Activated CD4-positive, alpha-beta T cell treated with anti-CD3 and anti-CD28 coated beads, Interleukin-2, amount 10 ng/mL, durations not matched to agents 7 days and 5 days (primary cell): ENCODE data around the gene TM9SF3. TPM values are rescaled to one million over a fixed set of nuclear protein-coding genes. Genes with fewer than 3 reads are reported as not detected.

Source experiments
- CTCF ChIA-PET: fragments of 350-600 bp; sonication (Branson Sonifier 250); formaldehyde crosslinking; loops from one replicate; lab custom pipeline; 2021; ENCODE audit warnings: antibody characterized with exemption; lab: Charles Lee
- POLR2A ChIA-PET: fragments of 350-600 bp; sonication (Branson Sonifier 250); formaldehyde crosslinking; loops from one replicate; lab custom pipeline; 2021; ENCODE audit warnings: antibody characterized with exemption; lab: Charles Lee
- DNase-seq: peaks from one replicate; pipeline ENCODE4 v3.0.0-alpha.2; 2020
- H3K27ac Mint-ChIP-seq: one replicate; pipeline ENCODE4 v1.8.0; 2021; ENCODE audit warnings: mild to moderate bottlenecking, moderate library complexity, mixed read lengths
- H3K27me3 Mint-ChIP-seq: one replicate; pipeline ENCODE4 v1.8.0; 2021; ENCODE audit warnings: mixed read lengths
- H3K36me3 Mint-ChIP-seq: one replicate; pipeline ENCODE4 v1.8.0; 2021; ENCODE audit warnings: low read depth, mixed read lengths
- H3K4me1 Mint-ChIP-seq: one replicate; pipeline ENCODE4 v1.8.0; 2021; ENCODE audit warnings: mixed read lengths
- H3K4me3 Mint-ChIP-seq: one replicate; pipeline ENCODE4 v1.8.0; 2021; ENCODE audit warnings: mild to moderate bottlenecking, moderate library complexity, mixed read lengths
- H3K9me3 Mint-ChIP-seq: one replicate; pipeline ENCODE4 v1.8.0; 2021; ENCODE audit warnings: mixed read lengths
- total RNA-seq, 2 experiments: library from RNA; stranded (reverse); gene quantifications; one replicate each; pipeline ENCODE4 v1.2.3, GENCODE V29; 2021

The TM9SF3 gene
- 10 to 100 TPM; 73.5 to 76.1 TPM for total RNA-seq

- H3K4me3 Mint-ChIP-seq: peak within 1 kb of the TSS; percentile 93
- peak within 1 kb of the TSS; percentile 96 for H3K27ac Mint-ChIP-seq
- POLR2A ChIA-PET: no interaction called here
- peaks cover 4% of the 10 kb centered on the region for H3K27me3 Mint-ChIP-seq
- CTCF ChIA-PET: interaction anchor here (1.0 kb wide), 1 partner anchor 12 kb away, joined by 3 read pairs; no protein-coding TSS in a partner anchor
- no peaks in the 10 kb centered on the region for H3K9me3 Mint-ChIP-seq
- H3K4me1 Mint-ChIP-seq: peaks cover 30% of the 10 kb centered on the region
- peak; percentile 92 for DNase-seq
- peaks cover 10% of the 10 kb centered on the region for H3K36me3 Mint-ChIP-seq
These were observed at the start of gene TM9SF3 for GRCh38 chr10:96586419-96587263. TSS of gene TM9SF3 (minus strand) at chr10:96587012. CDS start at chr10:96586835, 177 bp downstream.

- Mint-ChIP-seq H3K36me3 (no peaks in the 10 kb centered on the region), H3K4me1 (peaks cover 4% of the 10 kb centered on the region), H3K27me3 (peaks cover 3% of the 10 kb centered on the region), H3K9me3 (no peaks in the 10 kb centered on the region), H3K4me3 (no peak overlapping the region), H3K27ac (no peak overlapping the region)
- ChIA-PET POLR2A (no interaction called here), CTCF (interaction anchor here (0.6 to 0.8 kb wide), 2 partner anchors 66 to 77 kb away, joined by 3 read pairs; no protein-coding TSS in a partner anchor)
- no peak for DNase-seq
These were observed 49.7 kb upstream of the TM9SF3 start for GRCh38 chr10:96636551-96636950.

- ChIA-PET CTCF (interaction anchor here (0.6 to 1.5 kb wide), 2 partner anchors 13 to 35 kb away, joined by 3 to 5 read pairs; no protein-coding TSS in a partner anchor), POLR2A (no interaction called here)
- Mint-ChIP-seq H3K4me3 (no peak overlapping the region), H3K27me3 (no peaks in the 10 kb centered on the region), H3K4me1 (no peaks in the 10 kb centered on the region), H3K9me3 (no peaks in the 10 kb centered on the region), H3K27ac (no peak overlapping the region), H3K36me3 (no peaks in the 10 kb centered on the region)
- no peak for DNase-seq
These were observed 46.3 kb upstream of the TM9SF3 start for GRCh38 chr10:96632974-96633710.

- no peaks in the 10 kb centered on the region for H3K36me3 Mint-ChIP-seq
- no peak for DNase-seq
- no peaks in the 10 kb centered on the region for H3K27me3 Mint-ChIP-seq
- no peaks in the 10 kb centered on the region for H3K4me1 Mint-ChIP-seq
- no peak overlapping the region for H3K4me3 Mint-ChIP-seq
- ChIA-PET POLR2A (no interaction called here), CTCF (no interaction called here)
- H3K27ac Mint-ChIP-seq: no peak overlapping the region
- no peaks in the 10 kb centered on the region for H3K9me3 Mint-ChIP-seq
These were observed 40.5 kb upstream of the TM9SF3 start for GRCh38 chr10:96627292-96627691.

GRCh38 chr10:96626795-96627194 lies 40.0 kb upstream of the TM9SF3 start:
- DNase-seq: no peak
- POLR2A ChIA-PET: no interaction called here
- H3K4me1 Mint-ChIP-seq: no peaks in the 10 kb centered on the region
- no peaks in the 10 kb centered on the region for H3K27me3 Mint-ChIP-seq
- no peaks in the 10 kb centered on the region for H3K36me3 Mint-ChIP-seq
- H3K27ac Mint-ChIP-seq: no peak overlapping the region
- CTCF ChIA-PET: interaction anchor here (1.1 kb wide), 1 partner anchor 117 kb away, joined by 3 read pairs; no protein-coding TSS in a partner anchor
- no peak overlapping the region for H3K4me3 Mint-ChIP-seq
- no peaks in the 10 kb centered on the region for H3K9me3 Mint-ChIP-seq

GRCh38 chr10:96625173-96625572 lies 38.4 kb upstream of the TM9SF3 start:
- ChIA-PET CTCF (no interaction called here), POLR2A (no interaction called here)
- Mint-ChIP-seq H3K27ac (no peak overlapping the region), H3K36me3 (no peaks in the 10 kb centered on the region), H3K4me3 (no peak overlapping the region), H3K9me3 (no peaks in the 10 kb centered on the region), H3K27me3 (no peaks in the 10 kb centered on the region), H3K4me1 (no peaks in the 10 kb centered on the region)
- no peak for DNase-seq

- CTCF ChIA-PET: interaction anchor here (0.9 kb wide), 1 partner anchor 18 kb away, joined by 3 read pairs; no protein-coding TSS in a partner anchor
- no peak for DNase-seq
- no peaks in the 10 kb centered on the region for H3K36me3 Mint-ChIP-seq
These were observed 35.4 kb upstream of the TM9SF3 start for GRCh38 chr10:96622013-96622787.

GRCh38 chr10:96619796-96620773 lies 33.3 kb upstream of the TM9SF3 start:
- no peak for DNase-seq
- no peak overlapping the region for H3K27ac Mint-ChIP-seq
- H3K4me3 Mint-ChIP-seq: no peak overlapping the region
- no peaks in the 10 kb centered on the region for H3K27me3 Mint-ChIP-seq
- ChIA-PET CTCF (interaction anchor here (0.6 to 1.7 kb wide), 2 partner anchors 14 to 161 kb away, joined by 3 to 5 read pairs; no protein-coding TSS in a partner anchor), POLR2A (no interaction called here)
- H3K4me1 Mint-ChIP-seq: no peaks in the 10 kb centered on the region
- H3K36me3 Mint-ChIP-seq: no peaks in the 10 kb centered on the region
- no peaks in the 10 kb centered on the region for H3K9me3 Mint-ChIP-seq

More at GRCh38 chr10:96622013-96622787, 35.4 kb upstream of the TM9SF3 start:
- no peaks in the 10 kb centered on the region for H3K4me1 Mint-ChIP-seq
- POLR2A ChIA-PET: no interaction called here
- H3K4me3 Mint-ChIP-seq: no peak overlapping the region
- no peaks in the 10 kb centered on the region for H3K27me3 Mint-ChIP-seq
- H3K27ac Mint-ChIP-seq: no peak overlapping the region
- H3K9me3 Mint-ChIP-seq: no peaks in the 10 kb centered on the region

GRCh38 chr10:96619120-96619519 lies 32.3 kb upstream of the TM9SF3 start:
- H3K27me3 Mint-ChIP-seq: no peaks in the 10 kb centered on the region
- POLR2A ChIA-PET: no interaction called here
- H3K27ac Mint-ChIP-seq: no peak overlapping the region
- no peaks in the 10 kb centered on the region for H3K36me3 Mint-ChIP-seq
- no peak overlapping the region for H3K4me3 Mint-ChIP-seq
- CTCF ChIA-PET: interaction anchor here (0.5 to 0.6 kb wide), 2 partner anchors 162 to 196 kb away, joined by 3 read pairs; no protein-coding TSS in a partner anchor
- H3K4me1 Mint-ChIP-seq: no peaks in the 10 kb centered on the region
- DNase-seq: no peak
- H3K9me3 Mint-ChIP-seq: no peaks in the 10 kb centered on the region

- ChIA-PET CTCF (interaction anchor here (0.5 to 0.8 kb wide), 2 partner anchors 25 to 196 kb away, joined by 3 to 4 read pairs; no protein-coding TSS in a partner anchor), POLR2A (no interaction called here)
- no peaks in the 10 kb centered on the region for H3K4me1 Mint-ChIP-seq
These were observed 31.8 kb upstream of the TM9SF3 start for GRCh38 chr10:96618653-96619052.

GRCh38 chr10:96616961-96617360 lies 30.1 kb upstream of the TM9SF3 start:
- H3K27ac Mint-ChIP-seq: no peak overlapping the region
- H3K36me3 Mint-ChIP-seq: no peaks in the 10 kb centered on the region
- H3K27me3 Mint-ChIP-seq: no peaks in the 10 kb centered on the region
- no peak overlapping the region for H3K4me3 Mint-ChIP-seq
- H3K4me1 Mint-ChIP-seq: no peaks in the 10 kb centered on the region
- POLR2A ChIA-PET: no interaction called here
- CTCF ChIA-PET: no interaction called here
- DNase-seq: no peak
- no peaks in the 10 kb centered on the region for H3K9me3 Mint-ChIP-seq

More at GRCh38 chr10:96618653-96619052, 31.8 kb upstream of the TM9SF3 start:
- DNase-seq: no peak
- no peak overlapping the region for H3K27ac Mint-ChIP-seq
- no peaks in the 10 kb centered on the region for H3K36me3 Mint-ChIP-seq
- H3K27me3 Mint-ChIP-seq: no peaks in the 10 kb centered on the region
- no peak overlapping the region for H3K4me3 Mint-ChIP-seq
- H3K9me3 Mint-ChIP-seq: no peaks in the 10 kb centered on the region
